SK-N-SH (cell line): ENCODE results near the gene DAB2IP.
"Not testable (repeated sequence)": the region's sequence is repeated elsewhere in the genome, so short reads cannot be mapped to it uniquely, and the experiment has no call there.

ENCODE experiments used
- CHD2 ChIP-seq: fragments of 150-350 bp; IDR thresholded peaks from 2 replicates; pipeline ENCODE4 v1.6.1; 2018; ENCODE audit warnings: low read length; ENCODE audit not compliant: partially characterized antibody
- EP300 ChIP-seq, 2 experiments: IDR thresholded peaks; 2 replicates each; pipeline versions ENCODE4 v1.4.0 to v1.6.1; 2012; ENCODE audit warnings: borderline replicate concordance in 1 of 2, low read depth in 1 of 2, low read length in 1 of 2
- EZH2phosphoT487 ChIP-seq: fragments of 200-600 bp; sonication (generic); IDR thresholded peaks from 2 replicates; pipeline ENCODE4 v1.6.1; 2017; ENCODE audit warnings: low read depth, mixed run types, mild to moderate bottlenecking, antibody characterized with exemption, moderate library complexity, borderline replicate concordance
- FOXJ3 ChIP-seq: sonication (generic); formaldehyde crosslinking; IDR thresholded peaks from 2 replicates; pipeline ENCODE4 v1.5.1; 2020; ENCODE audit warnings: mild to moderate bottlenecking, missing genetic modification reagents
- JUND ChIP-seq: IDR thresholded peaks from 2 replicates; pipeline ENCODE4 v1.4.0; 2012
- POLR2AphosphoS5 ChIP-seq: IDR thresholded peaks from 2 replicates; pipeline ENCODE4 v1.6.1; 2012; ENCODE audit warnings: low read depth, low read length
- RAD21 ChIP-seq: IDR thresholded peaks from 2 replicates; pipeline ENCODE4 v1.6.1; 2012; ENCODE audit warnings: mild to moderate bottlenecking, low read length
- RFX5 ChIP-seq: IDR thresholded peaks from 2 replicates; pipeline ENCODE4 v1.6.1; 2012; ENCODE audit warnings: mild to moderate bottlenecking, improper control_type of control experiment, low read length
- TAF1 ChIP-seq: IDR thresholded peaks from 2 replicates; pipeline ENCODE4 v1.6.1; 2012; ENCODE audit warnings: low read depth, mild to moderate bottlenecking, low read length, moderate library complexity, borderline replicate concordance
- YY1 ChIP-seq: IDR thresholded peaks from 2 replicates; pipeline ENCODE4 v1.4.0; 2012; ENCODE audit warnings: low read depth, mild to moderate bottlenecking
- TF ChIP-seq, protein P1 (sequence below): IDR thresholded peaks from 2 replicates; pipeline ENCODE4 v1.4.0; 2012; ENCODE audit warnings: low read depth, borderline replicate concordance
- TF ChIP-seq, protein P2 (sequence below): fragments of 200-600 bp; sonication (generic); IDR thresholded peaks from 2 replicates; pipeline ENCODE4 v1.6.1; 2017; ENCODE audit warnings: antibody characterized with exemption, mild to moderate bottlenecking, moderate library complexity
- TF ChIP-seq, protein P3 (sequence below): fragments of 150-350 bp; IDR thresholded peaks from 2 replicates; pipeline ENCODE4 v1.6.1; 2017; ENCODE audit warnings: antibody characterized with exemption, low read length, low read depth, borderline replicate concordance
- TF ChIP-seq, protein P4 (sequence below): IDR thresholded peaks from 2 replicates; pipeline ENCODE4 v1.4.0; 2012; ENCODE audit warnings: low read depth

DNA sequence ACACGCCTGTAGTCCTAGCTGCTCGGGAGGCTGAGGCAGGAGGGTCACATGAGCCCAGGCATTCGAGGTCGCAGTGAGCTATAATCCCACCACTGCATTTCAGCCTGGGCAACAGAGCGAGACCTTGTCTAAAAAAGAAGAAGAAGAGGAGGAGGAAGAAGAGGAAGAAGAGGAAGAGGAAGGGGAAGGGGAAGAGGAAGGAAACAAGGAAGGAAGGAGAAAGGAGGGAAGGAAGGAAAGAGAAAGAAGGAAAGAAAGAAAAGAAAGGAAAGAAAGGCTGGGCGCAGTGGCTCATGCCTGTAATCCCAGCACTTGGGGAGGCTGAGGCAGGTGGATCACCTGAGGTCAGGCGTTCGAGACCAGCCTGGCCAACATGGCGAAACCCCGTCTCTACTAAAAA lies 7.4 kb upstream of the DAB2IP start:
- TF ChIP-seq, protein P1, sequence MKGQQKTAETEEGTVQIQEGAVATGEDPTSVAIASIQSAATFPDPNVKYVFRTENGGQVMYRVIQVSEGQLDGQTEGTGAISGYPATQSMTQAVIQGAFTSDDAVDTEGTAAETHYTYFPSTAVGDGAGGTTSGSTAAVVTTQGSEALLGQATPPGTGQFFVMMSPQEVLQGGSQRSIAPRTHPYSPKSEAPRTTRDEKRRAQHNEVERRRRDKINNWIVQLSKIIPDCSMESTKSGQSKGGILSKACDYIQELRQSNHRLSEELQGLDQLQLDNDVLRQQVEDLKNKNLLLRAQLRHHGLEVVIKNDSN = not testable (repeated sequence)
- TF ChIP-seq, protein P2, sequence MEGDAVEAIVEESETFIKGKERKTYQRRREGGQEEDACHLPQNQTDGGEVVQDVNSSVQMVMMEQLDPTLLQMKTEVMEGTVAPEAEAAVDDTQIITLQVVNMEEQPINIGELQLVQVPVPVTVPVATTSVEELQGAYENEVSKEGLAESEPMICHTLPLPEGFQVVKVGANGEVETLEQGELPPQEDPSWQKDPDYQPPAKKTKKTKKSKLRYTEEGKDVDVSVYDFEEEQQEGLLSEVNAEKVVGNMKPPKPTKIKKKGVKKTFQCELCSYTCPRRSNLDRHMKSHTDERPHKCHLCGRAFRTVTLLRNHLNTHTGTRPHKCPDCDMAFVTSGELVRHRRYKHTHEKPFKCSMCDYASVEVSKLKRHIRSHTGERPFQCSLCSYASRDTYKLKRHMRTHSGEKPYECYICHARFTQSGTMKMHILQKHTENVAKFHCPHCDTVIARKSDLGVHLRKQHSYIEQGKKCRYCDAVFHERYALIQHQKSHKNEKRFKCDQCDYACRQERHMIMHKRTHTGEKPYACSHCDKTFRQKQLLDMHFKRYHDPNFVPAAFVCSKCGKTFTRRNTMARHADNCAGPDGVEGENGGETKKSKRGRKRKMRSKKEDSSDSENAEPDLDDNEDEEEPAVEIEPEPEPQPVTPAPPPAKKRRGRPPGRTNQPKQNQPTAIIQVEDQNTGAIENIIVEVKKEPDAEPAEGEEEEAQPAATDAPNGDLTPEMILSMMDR = not testable (repeated sequence)
- TF ChIP-seq EZH2phosphoT487; RAD21; EP300 (IDR thresholded peaks at IDR 0.05; ENCODE audit: borderline replicate concordance in 1 of 2, low read depth in 1 of 2, low read length in 1 of 2); RFX5; JUND; FOXJ3 (CRISPR knock-in tag); TAF1; POLR2AphosphoS5; CHD2; YY1: not testable (repeated sequence)
- TF ChIP-seq, protein P3, sequence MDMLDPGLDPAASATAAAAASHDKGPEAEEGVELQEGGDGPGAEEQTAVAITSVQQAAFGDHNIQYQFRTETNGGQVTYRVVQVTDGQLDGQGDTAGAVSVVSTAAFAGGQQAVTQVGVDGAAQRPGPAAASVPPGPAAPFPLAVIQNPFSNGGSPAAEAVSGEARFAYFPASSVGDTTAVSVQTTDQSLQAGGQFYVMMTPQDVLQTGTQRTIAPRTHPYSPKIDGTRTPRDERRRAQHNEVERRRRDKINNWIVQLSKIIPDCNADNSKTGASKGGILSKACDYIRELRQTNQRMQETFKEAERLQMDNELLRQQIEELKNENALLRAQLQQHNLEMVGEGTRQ = not testable (repeated sequence)
- TF ChIP-seq, protein P4, sequence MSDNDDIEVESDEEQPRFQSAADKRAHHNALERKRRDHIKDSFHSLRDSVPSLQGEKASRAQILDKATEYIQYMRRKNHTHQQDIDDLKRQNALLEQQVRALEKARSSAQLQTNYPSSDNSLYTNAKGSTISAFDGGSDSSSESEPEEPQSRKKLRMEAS = not testable (repeated sequence)
